Dendritic cell treated with granulocyte-macrophage colony-stimulating factor and Interleukin-4, amounts not matched to agents 40 ng/mL and 50 ng/mL, for 4 days (primary cell): ENCODE data around the gene ATXN1.

Experiments used
- H3K27ac Mint-ChIP-seq: one replicate; pipeline ENCODE4 v1.8.0; 2022; ENCODE audit warnings: mild to moderate bottlenecking, mixed read lengths
- H3K27me3 Mint-ChIP-seq: one replicate; pipeline ENCODE4 v1.8.0; 2022; ENCODE audit warnings: mild to moderate bottlenecking, mixed read lengths
- H3K36me3 Mint-ChIP-seq: one replicate; pipeline ENCODE4 v1.8.0; 2022; ENCODE audit warnings: low read depth, mixed read lengths
- H3K4me1 Mint-ChIP-seq: one replicate; pipeline ENCODE4 v1.8.0; 2022; ENCODE audit warnings: low read depth, mixed read lengths
- H3K4me3 Mint-ChIP-seq: one replicate; pipeline ENCODE4 v1.8.0; 2022; ENCODE audit warnings: mild to moderate bottlenecking, moderate library complexity, mixed read lengths
- H3K9me3 Mint-ChIP-seq: one replicate; pipeline ENCODE4 v1.8.0; 2022; ENCODE audit warnings: mixed read lengths
- intact Hi-C: fragments of 100-400 bp; cut with micrococcal nuclease; formaldehyde crosslinking; loops from one replicate; pipeline ENCODE4 v1.15.0; 2022

The ATXN1 gene

DNA sequence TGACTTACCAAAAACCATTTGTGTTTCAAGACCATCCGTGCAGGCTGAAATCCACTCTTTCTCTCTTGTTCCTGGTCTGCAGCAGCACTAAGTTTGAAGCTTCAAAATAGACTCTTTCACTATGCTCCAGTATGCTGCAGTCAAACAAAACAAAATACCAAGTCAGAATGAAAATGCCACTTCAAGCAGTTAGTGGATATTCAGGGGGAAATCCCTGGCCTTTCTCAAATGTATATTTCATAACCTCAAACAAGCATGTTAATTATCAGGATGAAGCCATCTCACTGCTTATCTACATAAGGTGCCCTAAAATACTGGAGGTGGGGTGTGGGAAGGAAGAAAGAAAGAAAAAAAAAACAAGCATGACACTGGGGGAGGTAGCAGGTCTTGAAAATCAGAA lies 103.5 kb downstream of the ATXN1 start:
- H3K27ac Mint-ChIP-seq, result no peak overlapping the region
- H3K4me3 Mint-ChIP-seq, result no peak overlapping the region
- H3K9me3 Mint-ChIP-seq, result no peaks in the 10 kb centered on the region
- intact Hi-C loops, result loop anchor here (10.0 kb wide), 1 partner anchor 73 kb away; no protein-coding TSS in a partner anchor
- no peaks in the 10 kb centered on the region for H3K27me3 Mint-ChIP-seq
- H3K4me1 Mint-ChIP-seq, result peaks cover 49% of the 10 kb centered on the region
- peaks cover 65% of the 10 kb centered on the region for H3K36me3 Mint-ChIP-seq

GRCh38 chr6:16656451-16656850 lies 104.8 kb downstream of the ATXN1 start:
- Mint-ChIP-seq H3K4me3 (no peak overlapping the region), H3K27me3 (no peaks in the 10 kb centered on the region), H3K9me3 (no peaks in the 10 kb centered on the region), H3K4me1 (peaks cover 62% of the 10 kb centered on the region), H3K27ac (no peak overlapping the region), H3K36me3 (peaks cover 66% of the 10 kb centered on the region)
- intact Hi-C loops, result loop anchor here (10.0 kb wide), 1 partner anchor 72 kb away; no protein-coding TSS in a partner anchor

- no peak overlapping the region for H3K27ac Mint-ChIP-seq
- H3K36me3 Mint-ChIP-seq, result peaks cover 82% of the 10 kb centered on the region
Observed at GRCh38 chr6:16654701-16655100, 106.6 kb downstream of the ATXN1 start.

GRCh38 chr6:16653226-16653625 lies 108.0 kb downstream of the ATXN1 start:
- H3K27me3 Mint-ChIP-seq, result no peaks in the 10 kb centered on the region
- H3K36me3 Mint-ChIP-seq, result peaks cover 83% of the 10 kb centered on the region
- H3K27ac Mint-ChIP-seq, result no peak overlapping the region
- H3K4me1 Mint-ChIP-seq, result peaks cover 55% of the 10 kb centered on the region
- no peak overlapping the region for H3K4me3 Mint-ChIP-seq
- intact Hi-C loops, result loop anchor here (10.0 kb wide), 1 partner anchor 68 kb away; no protein-coding TSS in a partner anchor
- H3K9me3 Mint-ChIP-seq, result no peaks in the 10 kb centered on the region

More at GRCh38 chr6:16654701-16655100, 106.6 kb downstream of the ATXN1 start:
- peaks cover 64% of the 10 kb centered on the region for H3K4me1 Mint-ChIP-seq
- intact Hi-C loops, result loop anchor here (10.0 kb wide), 1 partner anchor 70 kb away; no protein-coding TSS in a partner anchor
- H3K27me3 Mint-ChIP-seq, result no peaks in the 10 kb centered on the region
- H3K4me3 Mint-ChIP-seq, result no peak overlapping the region
- no peaks in the 10 kb centered on the region for H3K9me3 Mint-ChIP-seq

GRCh38 chr6:16651871-16652270 lies 109.4 kb downstream of the ATXN1 start:
- no peak overlapping the region for H3K27ac Mint-ChIP-seq
- H3K27me3 Mint-ChIP-seq, result no peaks in the 10 kb centered on the region
- no peaks in the 10 kb centered on the region for H3K9me3 Mint-ChIP-seq
- no peak overlapping the region for H3K4me3 Mint-ChIP-seq
- peaks cover 70% of the 10 kb centered on the region for H3K36me3 Mint-ChIP-seq
- intact Hi-C loops, result loop anchor here (10.0 kb wide), 1 partner anchor 67 kb away; no protein-coding TSS in a partner anchor
- peaks cover 47% of the 10 kb centered on the region for H3K4me1 Mint-ChIP-seq

- intact Hi-C loops, result loop anchor here (10.0 kb wide), 1 partner anchor 65 kb away; no protein-coding TSS in a partner anchor
Observed at GRCh38 chr6:16649890-16650289, 111.4 kb downstream of the ATXN1 start.

DNA sequence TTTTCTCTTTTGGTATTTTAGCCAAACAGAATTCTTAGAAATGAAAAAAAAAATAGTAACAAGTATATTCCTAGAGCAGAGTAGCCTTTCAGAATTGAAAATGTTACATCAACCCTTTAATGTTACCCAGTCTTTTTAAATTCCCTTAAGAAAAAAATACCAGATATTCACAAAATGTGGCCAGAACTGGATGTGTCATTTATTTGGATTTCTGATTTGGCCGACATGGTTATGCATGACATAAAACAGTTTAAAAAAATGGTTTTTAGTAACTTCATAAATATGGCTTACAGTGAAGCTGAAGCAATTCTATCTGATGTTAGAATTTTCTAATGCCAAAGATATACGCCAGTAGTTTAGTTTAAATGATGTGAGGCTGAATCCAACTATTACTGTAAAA lies 112.0 kb downstream of the ATXN1 start:
- H3K4me1 Mint-ChIP-seq, result peaks cover 45% of the 10 kb centered on the region
- H3K27ac Mint-ChIP-seq, result no peak overlapping the region
- intact Hi-C loops, result no loop called here
- H3K27me3 Mint-ChIP-seq, result no peaks in the 10 kb centered on the region
- H3K36me3 Mint-ChIP-seq, result peaks cover 65% of the 10 kb centered on the region
- H3K9me3 Mint-ChIP-seq, result no peaks in the 10 kb centered on the region
- H3K4me3 Mint-ChIP-seq, result no peak overlapping the region

More at GRCh38 chr6:16649890-16650289, 111.4 kb downstream of the ATXN1 start:
- no peaks in the 10 kb centered on the region for H3K9me3 Mint-ChIP-seq
- H3K4me1 Mint-ChIP-seq, result peaks cover 51% of the 10 kb centered on the region
- H3K27me3 Mint-ChIP-seq, result no peaks in the 10 kb centered on the region
- H3K4me3 Mint-ChIP-seq, result no peak overlapping the region
- peaks cover 65% of the 10 kb centered on the region for H3K36me3 Mint-ChIP-seq
- H3K27ac Mint-ChIP-seq, result no peak overlapping the region

- Mint-ChIP-seq H3K36me3 (peaks cover 65% of the 10 kb centered on the region), H3K4me1 (peaks cover 36% of the 10 kb centered on the region), H3K27ac (no peak overlapping the region), H3K4me3 (no peak overlapping the region), H3K27me3 (no peaks in the 10 kb centered on the region), H3K9me3 (no peaks in the 10 kb centered on the region)
- intact Hi-C loops, result loop anchor here (1.0 kb wide), 1 partner anchor 101 kb away; no protein-coding TSS in a partner anchor
Observed at GRCh38 chr6:16648003-16648402, 113.3 kb downstream of the ATXN1 start.

DNA sequence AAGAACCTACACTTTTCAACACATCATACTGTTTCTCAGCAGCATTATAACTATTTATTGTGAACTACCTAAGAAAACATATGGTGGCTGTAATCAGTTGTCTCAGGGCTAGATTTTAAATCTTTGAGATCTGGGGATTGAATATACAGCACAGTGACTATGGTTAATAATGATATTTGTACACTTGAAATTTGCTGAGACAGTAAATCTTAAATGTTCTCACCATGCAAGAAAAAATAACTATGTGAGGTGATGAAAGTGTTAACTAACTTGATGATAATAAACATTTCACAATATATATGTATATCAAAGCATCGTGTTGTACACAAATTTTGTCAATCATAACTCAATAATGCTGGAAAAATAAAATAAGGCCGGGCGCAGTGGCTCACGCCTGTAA lies 113.8 kb downstream of the ATXN1 start:
- Mint-ChIP-seq H3K27me3 (no peaks in the 10 kb centered on the region), H3K9me3 (no peaks in the 10 kb centered on the region), H3K4me1 (peaks cover 30% of the 10 kb centered on the region), H3K36me3 (peaks cover 64% of the 10 kb centered on the region), H3K27ac (no peak overlapping the region), H3K4me3 (no peak overlapping the region)
- intact Hi-C loops, result no loop called here

- Mint-ChIP-seq H3K9me3 (peaks cover 8% of the 10 kb centered on the region), H3K36me3 (peaks cover 64% of the 10 kb centered on the region), H3K4me3 (no peak overlapping the region), H3K4me1 (peaks cover 30% of the 10 kb centered on the region), H3K27me3 (no peaks in the 10 kb centered on the region), H3K27ac (no peak overlapping the region)
- intact Hi-C loops, result no loop called here
Observed at GRCh38 chr6:16644540-16645250, 116.6 kb downstream of the ATXN1 start.

- intact Hi-C loops, result no loop called here
- Mint-ChIP-seq H3K27ac (no peak overlapping the region), H3K36me3 (peaks cover 69% of the 10 kb centered on the region), H3K4me1 (peaks cover 38% of the 10 kb centered on the region), H3K4me3 (no peak overlapping the region), H3K27me3 (no peaks in the 10 kb centered on the region), H3K9me3 (peaks cover 17% of the 10 kb centered on the region)
Observed at GRCh38 chr6:16639684-16640480, 121.4 kb downstream of the ATXN1 start.

GRCh38 chr6:16637635-16638034 lies 123.6 kb downstream of the ATXN1 start:
- peaks cover 56% of the 10 kb centered on the region for H3K4me1 Mint-ChIP-seq
- intact Hi-C loops, result no loop called here
- peaks cover 17% of the 10 kb centered on the region for H3K9me3 Mint-ChIP-seq
- H3K27ac Mint-ChIP-seq, result no peak overlapping the region
- no peaks in the 10 kb centered on the region for H3K27me3 Mint-ChIP-seq
- H3K36me3 Mint-ChIP-seq, result peaks cover 64% of the 10 kb centered on the region
- H3K4me3 Mint-ChIP-seq, result no peak overlapping the region

DNA sequence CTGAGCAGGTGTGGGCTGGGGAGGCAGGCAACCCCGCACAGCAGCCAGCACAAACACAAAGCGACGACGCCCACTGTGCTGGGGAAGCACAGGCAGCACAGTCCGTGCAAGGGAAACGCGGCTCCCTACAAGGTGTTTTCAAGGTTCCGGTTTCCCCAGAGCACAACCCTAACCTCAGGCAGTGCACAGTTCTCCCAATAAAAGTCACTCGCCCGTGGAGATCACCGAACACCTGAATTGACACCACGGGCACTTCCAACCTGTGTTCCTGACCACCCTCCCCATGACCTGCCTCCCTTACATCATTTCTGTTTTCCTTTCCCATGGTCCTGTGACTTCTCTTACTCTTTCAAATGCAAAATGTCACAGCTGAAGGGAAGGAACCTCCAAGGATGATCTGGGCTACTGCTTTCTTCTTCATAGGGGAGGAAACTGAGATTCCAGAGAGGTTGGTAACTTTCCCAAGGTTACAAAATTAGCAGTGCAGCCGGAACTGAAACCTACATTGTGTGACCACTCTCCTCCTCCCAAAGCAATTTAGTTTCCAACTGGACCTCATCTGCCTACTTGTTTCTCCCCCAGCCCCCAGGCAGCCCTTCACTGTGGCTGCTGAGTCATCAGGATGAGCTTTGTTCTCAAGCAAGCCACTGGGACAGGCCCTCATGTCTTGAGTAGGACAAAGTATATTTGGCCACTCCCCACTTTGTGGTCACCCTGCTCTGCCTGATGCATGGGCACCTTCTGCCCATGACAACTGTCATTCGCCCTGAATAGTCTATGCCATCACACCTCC lies 125.3 kb downstream of the ATXN1 start:
- Mint-ChIP-seq H3K4me3 (no peak overlapping the region), H3K27me3 (no peaks in the 10 kb centered on the region), H3K36me3 (peaks cover 64% of the 10 kb centered on the region), H3K9me3 (peaks cover 8% of the 10 kb centered on the region), H3K4me1 (peaks cover 64% of the 10 kb centered on the region), H3K27ac (peak overlapping the region; percentile 43)
- intact Hi-C loops, result no loop called here
